Hypothalamus (tissue), 51 donors: ENCODE results near the gene MARCHF5.
"Not testable (repeated sequence)": the region's sequence is repeated elsewhere in the genome, so short reads cannot be mapped to it uniquely, and the experiment has no call there.

Source experiments
- DNase-seq, 51 donors: peaks; one replicate each; lab custom pipeline; 2025; lab: John Stamatoyannopoulos, UW

MARCHF5 gene

GRCh38 chr10:92304061-92304460 lies 13.1 kb downstream of the MARCHF5 start:
- no peak for DNase-seq

GRCh38 chr10:92305133-92306072 lies 14.4 kb downstream of the MARCHF5 start:
- DNase-seq: no peak

GRCh38 chr10:92309272-92309671 lies 18.3 kb downstream of the MARCHF5 start:
- DNase-seq: no peak

DNA sequence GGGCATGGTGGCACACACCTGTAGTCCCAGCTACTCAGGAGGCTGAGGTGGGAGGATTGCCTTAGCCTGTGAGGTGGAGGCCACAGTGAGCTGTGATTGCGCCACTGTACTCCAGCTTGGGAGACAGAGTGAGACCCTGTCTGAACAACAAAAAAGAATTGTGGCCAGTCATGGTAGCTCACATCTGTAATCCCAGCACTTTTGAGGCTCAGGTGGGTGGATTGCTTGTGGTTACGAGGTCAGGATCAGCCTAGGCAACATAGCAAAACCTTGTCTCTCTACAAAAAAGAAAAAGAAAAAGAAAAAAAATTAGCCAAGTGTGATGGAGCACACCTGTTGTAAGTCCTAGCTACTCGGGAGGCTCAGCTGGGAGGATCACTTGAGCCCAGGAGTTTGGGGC lies 22.8 kb downstream of the MARCHF5 start:
- no peak for DNase-seq

DNA sequence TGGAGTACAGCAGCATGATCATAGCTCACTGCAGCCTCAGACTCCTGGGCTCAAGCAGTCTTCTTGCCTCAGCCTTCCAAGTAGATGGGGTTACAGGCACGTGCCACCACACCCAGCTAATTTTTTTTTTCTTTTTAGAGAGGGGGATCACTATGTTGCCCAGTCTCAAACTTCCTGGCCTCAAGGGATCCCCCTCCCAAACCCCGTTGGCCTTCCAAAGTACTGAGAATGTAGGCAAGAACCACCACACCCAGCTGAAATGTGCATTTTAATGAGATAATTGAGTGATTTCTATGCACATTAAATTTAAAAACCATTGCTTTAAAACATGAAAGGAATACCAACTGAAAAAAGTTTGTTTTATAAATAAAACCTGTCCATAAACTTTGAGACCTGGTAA lies 25.6 kb downstream of the MARCHF5 start:
- DNase-seq: no peak

DNA sequence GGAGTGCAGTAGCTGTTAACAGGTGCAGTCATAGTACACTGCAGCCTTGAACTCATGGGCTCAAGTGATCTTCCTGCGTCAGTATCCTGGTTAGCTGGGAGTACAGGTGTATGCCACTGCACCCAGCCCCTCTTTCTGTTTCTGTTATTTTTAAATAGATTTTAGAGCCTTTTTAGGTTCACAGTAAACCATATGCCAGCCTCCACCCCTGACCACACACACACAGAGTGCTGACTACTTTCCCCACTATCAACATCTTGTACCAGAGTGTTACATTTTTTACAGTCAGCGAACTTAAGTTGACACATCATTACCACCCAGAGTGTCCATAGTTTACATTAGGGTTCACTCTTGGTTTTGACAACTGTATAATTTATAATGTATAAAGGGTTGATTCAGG lies 32.1 kb downstream of the MARCHF5 start:
- DNase-seq: no peak

DNA sequence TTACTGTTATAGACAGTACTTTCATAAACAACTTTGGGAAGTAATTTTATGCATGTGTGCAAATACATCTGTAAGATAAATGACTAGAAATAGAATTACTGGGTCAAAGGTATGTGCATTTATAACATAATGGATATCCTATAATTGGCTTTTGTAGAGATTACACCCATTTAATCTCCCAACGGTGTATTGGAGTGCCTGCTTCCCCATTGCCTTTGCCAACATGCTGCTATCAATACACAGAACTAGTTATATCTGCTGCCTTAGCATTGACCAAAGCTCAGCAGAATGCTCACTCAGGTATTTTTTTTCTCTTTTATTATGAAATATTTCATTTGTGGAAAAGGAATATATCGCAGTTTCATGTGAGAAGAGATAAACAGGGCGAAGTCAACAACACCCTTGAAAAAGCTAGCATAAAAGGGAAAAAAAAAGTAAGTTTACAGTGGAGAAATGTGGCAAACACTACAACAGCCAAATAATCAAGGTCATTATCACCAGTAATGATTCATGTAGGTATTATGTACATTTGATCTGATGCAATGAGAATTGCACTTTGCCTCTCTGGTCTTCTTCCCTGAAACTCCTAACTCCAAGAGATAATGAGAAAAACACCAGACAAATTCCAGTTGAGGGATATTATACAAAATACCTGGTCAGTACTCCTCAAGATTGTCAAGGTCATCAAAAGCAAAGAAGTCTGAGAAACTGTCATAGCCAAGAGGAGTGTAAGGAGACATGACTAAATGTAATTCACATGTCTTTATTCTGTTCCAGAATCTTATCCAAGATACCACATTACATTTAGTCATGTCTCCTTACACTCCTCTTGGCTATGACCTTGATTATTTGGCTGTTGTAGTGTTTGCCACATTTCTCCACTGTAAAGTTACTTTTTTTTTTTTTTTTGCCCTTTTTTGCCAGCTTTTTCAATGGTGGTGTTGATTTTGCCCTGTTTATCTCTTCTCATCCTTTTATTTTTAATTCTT lies 36.8 kb downstream of the MARCHF5 start:
- DNase-seq: no peak

- no peak for DNase-seq
Measured at GRCh38 chr10:92328993-92329392, 38.0 kb downstream of the MARCHF5 start.

GRCh38 chr10:92329927-92330326 lies 39.0 kb downstream of the MARCHF5 start:
- not testable (repeated sequence) for DNase-seq

DNA sequence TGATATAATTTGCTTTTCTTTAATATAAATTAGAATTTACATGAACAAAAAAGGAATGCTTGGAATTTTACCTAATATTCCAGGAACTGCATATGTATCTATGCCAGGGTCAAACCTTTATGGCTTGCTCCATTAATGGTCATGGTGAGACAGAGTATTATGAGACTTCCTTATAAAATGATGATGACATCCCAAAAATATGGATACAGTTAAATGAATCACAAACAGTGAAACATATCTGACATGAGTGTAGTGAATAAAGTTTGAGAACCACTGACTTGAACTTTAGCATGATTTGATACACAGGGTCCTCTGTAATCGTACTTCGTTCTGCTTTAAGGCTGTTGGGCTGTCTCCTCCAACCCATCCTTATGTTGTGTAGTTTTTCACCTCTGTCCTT lies 51.8 kb downstream of the MARCHF5 start:
- no peak for DNase-seq

GRCh38 chr10:92345575-92345974 lies 54.6 kb downstream of the MARCHF5 start:
- DNase-seq: not testable (repeated sequence)

GRCh38 chr10:92347035-92347676 lies 56.2 kb downstream of the MARCHF5 start:
- DNase-seq: not testable (repeated sequence)

- no peak for DNase-seq
Measured at GRCh38 chr10:92350411-92350810, 59.4 kb downstream of the MARCHF5 start.

DNA sequence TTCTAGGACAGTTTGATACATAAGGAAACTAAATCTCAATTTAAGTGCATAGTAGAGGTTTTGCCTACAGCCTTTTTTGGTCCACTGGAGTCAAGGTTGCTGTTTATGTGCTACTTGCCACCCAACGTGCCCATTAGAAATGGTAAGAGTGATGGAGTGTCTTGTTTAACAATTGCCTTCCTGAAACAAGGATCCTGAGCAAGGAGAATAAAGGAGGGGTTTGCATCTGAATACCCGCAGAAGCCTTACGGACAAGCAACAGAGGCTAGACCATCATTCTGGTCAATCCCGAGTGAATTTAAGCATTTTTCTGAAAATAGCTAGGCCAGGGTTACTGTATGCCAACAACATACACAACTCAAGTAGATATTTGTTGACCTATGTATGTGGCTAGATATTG lies 63.6 kb downstream of the MARCHF5 start:
- no peak for DNase-seq

DNA sequence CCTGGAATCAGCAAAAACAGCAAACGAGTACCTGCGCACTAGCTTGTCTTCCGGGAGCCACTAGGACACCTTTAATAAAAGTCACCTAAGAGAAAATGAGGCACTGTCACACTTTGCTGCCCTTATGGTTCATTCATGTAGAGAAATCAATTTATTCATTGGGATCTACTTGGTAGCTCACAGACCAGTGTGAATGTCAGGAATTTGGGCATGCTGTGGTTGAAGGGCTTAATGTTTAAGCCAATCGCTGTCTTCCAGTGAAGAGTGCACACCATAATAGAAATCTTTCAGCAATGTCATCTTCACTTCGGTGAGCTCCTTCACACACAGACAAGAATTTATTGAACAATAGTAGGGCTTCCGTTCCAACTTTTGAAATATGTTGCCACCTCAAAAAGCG lies 65.1 kb downstream of the MARCHF5 start:
- DNase-seq: no peak

DNA sequence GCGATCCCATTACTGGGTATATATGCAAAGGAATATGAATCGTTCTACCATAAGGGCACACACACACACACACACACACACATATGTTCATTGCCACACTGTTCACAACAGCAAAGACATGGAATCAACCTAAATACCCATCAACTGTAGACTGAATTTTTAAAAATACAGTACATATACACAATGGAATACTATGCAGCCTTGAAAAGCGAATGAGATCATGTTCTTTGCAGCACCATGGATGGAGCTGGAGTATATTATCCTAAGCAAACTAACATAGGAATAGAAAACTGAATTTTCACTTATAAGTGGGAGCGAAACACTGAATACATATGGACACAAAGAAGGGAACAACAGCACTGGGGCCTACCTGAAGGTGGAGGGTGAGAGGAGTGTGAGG lies 72.5 kb downstream of the MARCHF5 start:
- no peak for DNase-seq

DNA sequence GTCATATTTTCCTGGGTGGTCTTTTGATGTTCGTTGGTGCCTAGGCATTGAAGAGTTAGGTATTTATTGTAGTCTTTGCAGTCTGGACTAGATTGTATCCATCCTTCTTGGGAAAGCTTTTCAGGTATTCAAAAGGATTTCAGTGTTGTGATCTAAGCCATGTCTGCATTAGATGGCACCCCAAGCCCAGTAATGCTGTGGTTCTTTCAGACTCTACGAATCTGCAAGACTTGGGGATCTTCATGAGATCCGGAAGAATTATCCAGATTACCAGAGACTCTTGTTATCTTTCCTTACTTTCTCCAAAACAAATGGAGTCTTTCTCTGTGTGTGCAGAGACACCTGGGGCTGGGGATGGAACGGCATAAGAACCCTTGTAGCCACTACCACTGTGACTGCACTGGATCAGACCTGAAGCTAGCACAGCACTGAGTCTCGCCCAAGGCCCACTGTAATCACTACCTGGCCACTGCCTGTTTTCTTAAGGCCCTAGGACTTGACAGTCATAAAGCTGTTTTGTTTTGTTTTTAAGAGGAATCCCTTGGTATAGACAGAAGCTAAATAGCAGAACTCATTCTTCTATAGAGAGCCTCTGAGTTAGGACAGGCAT lies 75.5 kb downstream of the MARCHF5 start:
- no peak for DNase-seq

GRCh38 chr10:92377962-92378361 lies 87.0 kb downstream of the MARCHF5 start:
- DNase-seq: no peak

GRCh38 chr10:92381543-92381954 lies 90.6 kb downstream of the MARCHF5 start:
- no peak for DNase-seq

DNA sequence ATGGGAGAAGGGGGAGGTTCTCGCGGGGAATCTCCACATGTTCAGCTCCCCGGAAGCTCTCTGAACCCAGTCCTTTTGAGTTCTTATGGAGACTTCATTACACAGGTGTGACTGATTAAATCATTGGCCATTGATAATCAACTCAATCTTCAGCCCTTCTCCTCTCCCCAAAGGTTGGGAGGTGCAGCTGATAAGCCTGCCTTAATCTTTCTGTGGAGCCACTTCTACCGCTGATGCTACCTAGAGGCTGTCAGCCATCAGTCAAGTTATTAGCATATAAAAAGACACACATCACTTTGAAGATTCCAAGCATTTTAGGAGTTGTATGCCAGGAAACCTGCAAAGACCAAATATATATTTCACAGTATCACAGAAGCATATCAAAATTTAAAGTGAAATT lies 91.7 kb downstream of the MARCHF5 start:
- DNase-seq: no peak
